Aortic smooth muscle cell (primary cell): ENCODE data around the gene GPR89B. TPM values are rescaled to one million over a fixed set of nuclear protein-coding genes. Genes with fewer than 3 reads are reported as not detected.

Source experiments
- total RNA-seq: library from RNA; depleted of rRNA; stranded (reverse); fragments of >200 nt; gene quantifications from 2 replicates; pipeline ENCODE4 v1.2.3, GENCODE V29; 2014

Gene GPR89B
- 14.9 and 15.6 TPM in 2 replicates for total RNA-seq

DNA sequence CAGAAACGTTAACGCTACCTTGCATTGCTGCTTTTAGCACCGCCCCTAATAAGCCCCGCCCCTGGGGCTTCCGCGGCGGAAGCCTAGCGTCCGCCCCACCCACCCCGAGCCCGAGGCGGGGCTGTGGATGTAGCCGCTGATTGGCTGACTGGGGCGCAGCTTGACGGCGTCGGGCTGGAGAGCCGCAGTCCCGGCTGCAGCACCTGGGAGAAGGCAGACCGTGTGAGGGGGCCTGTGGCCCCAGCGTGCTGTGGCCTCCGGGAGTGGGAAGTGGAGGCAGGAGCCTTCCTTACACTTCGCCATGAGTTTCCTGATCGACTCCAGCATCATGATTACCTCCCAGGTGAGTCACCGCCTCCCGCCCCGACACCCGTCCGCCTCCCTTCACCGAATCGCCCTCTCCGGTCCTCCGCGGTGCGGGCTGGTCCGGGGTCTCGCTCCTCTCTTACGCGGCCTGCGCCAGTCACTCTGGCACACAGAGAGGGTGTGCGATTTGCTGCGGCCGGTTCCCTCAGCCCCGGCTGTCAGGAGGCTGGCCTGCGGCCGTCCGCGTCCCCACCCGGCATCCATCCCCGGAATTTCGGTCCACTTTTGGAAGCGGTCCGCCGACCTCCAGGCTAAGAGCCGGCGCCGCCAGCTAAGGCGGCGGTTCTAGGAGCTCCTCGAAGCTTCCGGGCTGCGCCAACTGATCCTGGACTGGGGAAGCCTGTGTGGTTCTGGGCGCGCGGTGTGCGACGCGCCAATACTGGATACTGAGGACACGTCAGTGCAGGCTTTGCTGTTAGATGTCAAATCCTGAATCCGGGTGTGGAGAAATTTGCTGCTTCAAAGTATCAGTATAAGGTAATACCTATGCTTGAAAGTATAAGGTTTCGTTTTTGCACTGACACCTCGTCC is at the start of gene GPR89B:
Gene GPR89B, plus strand, starts transcription at position 185 of the 897 bp plus-strand sequence. Its CDS starts 117 bp downstream, at position 302.

DNA sequence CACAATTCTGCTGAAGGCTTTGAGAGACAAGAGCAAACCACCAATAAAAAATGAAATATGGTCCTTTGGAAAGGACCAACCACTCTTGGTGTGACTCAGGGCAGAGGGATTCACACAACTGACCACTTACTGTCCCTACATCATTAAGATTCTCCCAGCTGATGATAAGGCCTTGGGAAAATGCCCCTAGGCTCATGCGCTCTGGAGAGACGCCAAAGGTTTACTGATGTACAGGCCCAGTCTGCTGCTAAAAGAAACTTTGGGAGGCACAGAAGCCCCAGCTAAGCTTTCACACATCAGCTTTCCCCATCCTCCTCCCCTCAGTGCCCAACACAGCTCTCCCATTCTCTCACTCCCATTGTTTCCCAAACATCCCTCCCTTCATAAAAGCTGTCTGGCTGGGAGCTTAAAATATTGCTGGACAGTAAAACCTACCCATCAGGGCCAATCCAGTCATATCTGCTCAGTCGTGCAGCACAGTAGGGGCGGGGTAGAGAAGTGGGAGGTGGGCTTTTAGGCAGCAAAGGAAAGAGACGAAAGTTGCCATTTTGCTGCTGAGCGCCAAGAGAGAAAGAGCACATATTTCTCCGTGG is 25.9 kb upstream of the GPR89B start, which contains the start of gene GJA8:
Gene GJA8, plus strand, starts transcription at position 543 of the 593 bp plus-strand sequence. CDS start 5,161 bp downstream, outside the sequence.

Other genes starting within 250 kb of the GPR89B start
- gene GJA5, start 167.8 kb upstream of the GPR89B start, total RNA-seq = 0.31 and 1.5 TPM in 2 replicates
- not detected in 2 replicates for gene GJA8, start 25.6 kb upstream of the GPR89B start, total RNA-seq
- gene NBPF11, start 223.9 kb downstream of the GPR89B start, total RNA-seq = 4.4 and 5.9 TPM in 2 replicates